GM23338 (cell line): ENCODE data around the gene STXBP5.

ENCODE experiments used
- CREB1 ChIP-seq: fragments of 250-450 bp; sonication (Bioruptor Pico); IDR thresholded peaks from 2 replicates; pipeline ENCODE4 v1.5.0; 2020; ENCODE audit warnings: low read depth, mild to moderate bottlenecking, moderate library complexity
- CTCF ChIP-seq, 2 experiments: fragments of 200-600 bp in 1 of 2; sonication (generic) in 1 of 2; conservative IDR thresholded peaks; 2 replicates each; pipeline versions ENCODE4 v1.5.1 to v1.6.1; 2016 to 2017; ENCODE audit warnings: antibody characterized with exemption in 2 of 2, low read depth in 2 of 2, mild to moderate bottlenecking in 2 of 2, moderate library complexity in 1 of 2
- EZH2 ChIP-seq: fragments of 200-600 bp; sonication (generic); IDR thresholded peaks from one replicate; pipeline ENCODE4 v1.8.0; 2017; ENCODE audit warnings: antibody characterized with exemption, mild to moderate bottlenecking, low read depth; ENCODE audit not compliant: unreplicated experiment
- EZH2phosphoT487 ChIP-seq: fragments of 200-600 bp; sonication (generic); IDR thresholded peaks from one replicate; pipeline ENCODE4 v1.8.1; 2018; ENCODE audit warnings: antibody characterized with exemption; ENCODE audit not compliant: unreplicated experiment
- JUNB ChIP-seq: IDR thresholded peaks from one replicate; pipeline ENCODE4 v1.6.1; 2016; ENCODE audit warnings: antibody characterized with exemption; ENCODE audit not compliant: unreplicated experiment
- NANOG ChIP-seq: IDR thresholded peaks from 2 replicates; pipeline ENCODE4 v1.6.1; 2016; ENCODE audit warnings: antibody characterized with exemption, borderline replicate concordance
- POLR2AphosphoS5 ChIP-seq: IDR thresholded peaks from 2 replicates; pipeline ENCODE4 v1.6.1; 2016; ENCODE audit warnings: antibody characterized with exemption, low read depth
- REST ChIP-seq: IDR thresholded peaks from one replicate; pipeline ENCODE4 v1.6.1; 2018; ENCODE audit warnings: antibody characterized with exemption; ENCODE audit not compliant: unreplicated experiment
- ZNF462 ChIP-seq: fragments of 250-450 bp; sonication (Bioruptor Pico); IDR thresholded peaks from 2 replicates; pipeline ENCODE4 v1.5.0; 2020; ENCODE audit warnings: mild to moderate bottlenecking, moderate library complexity

GRCh38 chr6:147184379-147184778, 19.8 kb upstream of the STXBP5 start:
- TF ChIP-seq NANOG, result no peak
- TF ChIP-seq POLR2AphosphoS5, result no peak
- TF ChIP-seq CTCF (conservative IDR thresholded peaks at IDR 0.05; ENCODE audit: low read depth in 2 of 2), result no peak
- TF ChIP-seq CREB1 (CRISPR knock-in tag), result no peak
- no peak for TF ChIP-seq EZH2phosphoT487
- no peak for TF ChIP-seq ZNF462 (CRISPR knock-in tag)
- no peak for TF ChIP-seq EZH2
- TF ChIP-seq REST, result no peak
- TF ChIP-seq JUNB, result no peak
